Measurements from ENCODE around the gene CYP17A1. TPM values are rescaled to one million over a fixed set of nuclear protein-coding genes. Genes with fewer than 3 reads are reported as not detected.
"Not testable (repeated sequence)": the region's sequence is repeated elsewhere in the genome, so short reads cannot be mapped to it uniquely, and the experiment has no call there.

The CYP17A1 gene
- total RNA-seq, 1 donor from 2014 or later: not detected

GRCh38 chr10:102824664-102825063, 12.5 kb downstream of the CYP17A1 start:
- no peak overlapping the region for H3K4me3 Mint-ChIP-seq (ENCODE audit: unreplicated experiment)
- no peak for DNase-seq
- peaks cover 5% of the 10 kb centered on the region for H3K27me3 Mint-ChIP-seq (ENCODE audit: unreplicated experiment)
- no peak for TF ChIP-seq CTCF (IDR thresholded peaks at IDR 0.05; ENCODE audit: partially characterized antibody, unreplicated experiment)
- no peaks in the 10 kb centered on the region for H3K36me3 Mint-ChIP-seq (ENCODE audit: unreplicated experiment)
- H3K27ac Mint-ChIP-seq (ENCODE audit: unreplicated experiment): no peak overlapping the region
- no peaks in the 10 kb centered on the region for H3K4me1 Mint-ChIP-seq (ENCODE audit: low read depth, unreplicated experiment)
- H3K9me3 Mint-ChIP-seq (ENCODE audit: unreplicated experiment): no peaks in the 10 kb centered on the region

DNA sequence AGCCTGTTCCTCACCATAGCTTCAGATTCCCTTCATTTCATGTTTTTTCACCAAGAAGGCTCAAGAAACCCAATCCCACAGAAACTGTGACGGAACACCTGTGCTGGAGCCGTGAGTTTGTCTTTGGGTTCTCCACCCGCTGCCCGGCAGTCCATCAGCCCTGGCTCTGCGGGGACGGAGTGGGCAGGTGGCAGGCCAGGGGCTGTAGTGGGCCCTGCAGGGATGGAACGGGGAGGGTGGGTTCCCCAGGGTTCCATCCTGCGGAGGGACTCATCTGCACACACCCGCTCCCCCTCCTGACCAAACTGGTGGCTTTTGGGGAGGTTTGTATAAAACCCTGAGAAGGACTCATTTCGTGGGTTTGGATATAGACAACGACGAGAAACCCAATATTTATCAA, 15.0 kb downstream of the CYP17A1 start:
- H3K9me3 Mint-ChIP-seq (ENCODE audit: unreplicated experiment): no peaks in the 10 kb centered on the region
- no peak overlapping the region for H3K27ac Mint-ChIP-seq (ENCODE audit: unreplicated experiment)
- no peak overlapping the region for H3K4me3 Mint-ChIP-seq (ENCODE audit: unreplicated experiment)
- H3K4me1 Mint-ChIP-seq (ENCODE audit: low read depth, unreplicated experiment): no peaks in the 10 kb centered on the region
- no peak for TF ChIP-seq CTCF (IDR thresholded peaks at IDR 0.05; ENCODE audit: partially characterized antibody, unreplicated experiment)
- DNase-seq: no peak
- no peaks in the 10 kb centered on the region for H3K36me3 Mint-ChIP-seq (ENCODE audit: unreplicated experiment)
- peaks cover 5% of the 10 kb centered on the region for H3K27me3 Mint-ChIP-seq (ENCODE audit: unreplicated experiment)

DNA sequence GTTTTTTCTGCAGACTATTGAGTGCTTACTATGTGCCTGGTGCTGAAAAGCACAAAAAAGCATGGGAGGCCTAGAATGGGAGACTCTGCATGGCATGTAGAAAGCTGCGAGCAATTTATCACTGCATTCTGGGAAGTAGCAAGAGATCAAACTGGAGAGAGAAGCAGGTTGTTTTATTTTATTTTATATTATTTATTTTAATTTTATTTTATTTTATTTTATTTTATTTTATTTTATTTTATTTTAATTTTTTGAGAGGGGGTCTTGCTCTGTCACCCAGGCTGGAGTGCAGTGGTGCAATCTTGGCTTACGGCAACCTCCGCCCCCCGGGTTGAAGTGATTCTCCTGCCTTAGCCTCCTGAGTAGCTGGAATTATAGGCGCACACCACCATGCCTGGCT, 17.2 kb downstream of the CYP17A1 start:
- not testable (repeated sequence) for DNase-seq; H3K27ac Mint-ChIP-seq (ENCODE audit: unreplicated experiment)

GRCh38 chr10:102819054-102819453, 18.2 kb downstream of the CYP17A1 start:
- Mint-ChIP-seq H3K27me3 (ENCODE audit: unreplicated experiment) (peaks cover 5% of the 10 kb centered on the region), H3K27ac (ENCODE audit: unreplicated experiment) (no peak overlapping the region), H3K4me3 (ENCODE audit: unreplicated experiment) (no peak overlapping the region), H3K4me1 (ENCODE audit: low read depth, unreplicated experiment) (peaks cover 2% of the 10 kb centered on the region), H3K9me3 (ENCODE audit: unreplicated experiment) (peaks cover 3% of the 10 kb centered on the region), H3K36me3 (ENCODE audit: unreplicated experiment) (no peaks in the 10 kb centered on the region)
- DNase-seq: no peak
- TF ChIP-seq CTCF (IDR thresholded peaks at IDR 0.05; ENCODE audit: partially characterized antibody, unreplicated experiment): no peak

More for the DNA sequence above, 17.2 kb downstream of the CYP17A1 start:
- not testable (repeated sequence) for H3K36me3 Mint-ChIP-seq (ENCODE audit: unreplicated experiment); H3K27me3 Mint-ChIP-seq (ENCODE audit: unreplicated experiment); H3K9me3 Mint-ChIP-seq (ENCODE audit: unreplicated experiment); H3K4me1 Mint-ChIP-seq (ENCODE audit: low read depth, unreplicated experiment); H3K4me3 Mint-ChIP-seq (ENCODE audit: unreplicated experiment)

DNA sequence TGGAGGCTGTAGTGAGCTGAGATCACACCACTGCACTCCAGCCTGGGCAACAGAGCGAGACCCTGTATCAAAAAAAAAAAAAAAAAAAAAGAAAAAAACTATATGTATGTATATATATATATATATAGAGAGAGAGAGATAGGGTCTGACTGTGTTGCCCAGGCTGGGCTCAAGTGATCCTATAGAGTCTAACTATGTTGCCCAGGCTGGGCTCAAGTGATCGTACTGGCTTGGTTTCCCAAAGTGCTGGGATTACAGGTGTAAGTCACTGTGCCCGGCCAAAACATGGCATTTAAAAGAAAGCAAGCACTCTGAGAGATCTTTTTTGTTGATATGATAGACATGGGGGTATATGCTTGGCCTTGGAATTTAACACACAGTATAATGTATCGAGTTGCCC, 20.0 kb downstream of the CYP17A1 start:
- Mint-ChIP-seq H3K4me3 (ENCODE audit: unreplicated experiment) (no peak overlapping the region), H3K4me1 (ENCODE audit: low read depth, unreplicated experiment) (peaks cover 2% of the 10 kb centered on the region), H3K27me3 (ENCODE audit: unreplicated experiment) (peaks cover 3% of the 10 kb centered on the region), H3K9me3 (ENCODE audit: unreplicated experiment) (peaks cover 3% of the 10 kb centered on the region), H3K36me3 (ENCODE audit: unreplicated experiment) (no peaks in the 10 kb centered on the region), H3K27ac (ENCODE audit: unreplicated experiment) (no peak overlapping the region)
- no peak for TF ChIP-seq CTCF (IDR thresholded peaks at IDR 0.05; ENCODE audit: partially characterized antibody, unreplicated experiment)
- DNase-seq: no peak
